Natural killer cell (primary cell): Measurements from ENCODE around the gene KRTAP5-2. TPM values are rescaled to one million over a fixed set of nuclear protein-coding genes. Genes with fewer than 3 reads are reported as not detected.

Experiments
- ATAC-seq, 3 donors: fragments of 150-1000 bp in 2 of 3; fragments of 200-7000 bp in 1 of 3; cut with Tn5 transposase; 1 replicate in 1 of 3; 2 replicates in 2 of 3; pipeline ENCODE4 v1.10.0; 2021; ENCODE audit warnings: mild to moderate bottlenecking in 2 of 3, moderate library complexity in 2 of 3
- DNase-seq, 2 donors: peaks; one replicate each; pipeline versions ENCODE4 v3.0.0 to v3.0.0-alpha.2; 2013 to 2021; ENCODE audit warnings: mixed read lengths in 1 of 2
- H3K27ac ChIP-seq: one replicate; pipeline ENCODE4 v1.5.1; 2013; ENCODE audit warnings: mild to moderate bottlenecking, low read length
- H3K27me3 ChIP-seq: one replicate; pipeline ENCODE4 v1.6.1; 2013; ENCODE audit warnings: low read length; ENCODE audit not compliant: control insufficient read depth, insufficient read depth
- H3K36me3 ChIP-seq: one replicate; pipeline ENCODE4 v1.6.1; 2013; ENCODE audit warnings: low read length; ENCODE audit not compliant: control insufficient read depth, insufficient read depth
- H3K4me1 ChIP-seq: one replicate; pipeline ENCODE4 v1.6.1; 2013; ENCODE audit warnings: low read length; ENCODE audit not compliant: control insufficient read depth, insufficient read depth
- H3K4me3 ChIP-seq: one replicate; pipeline ENCODE4 v1.5.1; 2013; ENCODE audit warnings: low read length
- H3K9me3 ChIP-seq: one replicate; pipeline ENCODE4 v1.6.1; 2013; ENCODE audit warnings: low read length; ENCODE audit not compliant: control insufficient read depth, insufficient read depth
- H3K27ac Mint-ChIP-seq, 2 donors: one replicate each; pipeline ENCODE4 v1.8.0; 2022; ENCODE audit warnings: mild to moderate bottlenecking in 2 of 2, mixed read lengths in 2 of 2, moderate library complexity in 1 of 2
- H3K27me3 Mint-ChIP-seq, 2 donors: one replicate each; pipeline ENCODE4 v1.8.0; 2022; ENCODE audit warnings: low read depth in 2 of 2, mixed read lengths in 2 of 2
- H3K36me3 Mint-ChIP-seq: one replicate; pipeline ENCODE4 v1.8.0; 2022; ENCODE audit warnings: mixed read lengths
- H3K4me1 Mint-ChIP-seq, 2 donors: one replicate each; pipeline ENCODE4 v1.8.0; 2022; ENCODE audit warnings: mixed read lengths in 2 of 2
- H3K4me3 Mint-ChIP-seq: one replicate; pipeline ENCODE4 v1.8.0; 2022; ENCODE audit warnings: mild to moderate bottlenecking, moderate library complexity, mixed read lengths
- H3K9me3 Mint-ChIP-seq, 2 donors: one replicate each; pipeline ENCODE4 v1.8.0; 2022; ENCODE audit warnings: mixed read lengths in 2 of 2
- CTCF ChIP-seq: fragments of 200-600 bp; IDR thresholded peaks from one replicate; pipeline ENCODE4 v1.8.0; 2022; ENCODE audit warnings: antibody characterized with exemption
- WGBS: methylation state at CpG from one replicate; pipeline ENCODE4 v1.1.7; 2013; ENCODE audit warnings: missing lambda C conversion rate; ENCODE audit not compliant: insufficient coverage; 5-methylcytosine and 5-hydroxymethylcytosine counted together
- intact Hi-C: fragments of 100-400 bp; cut with micrococcal nuclease; formaldehyde crosslinking; loops from one replicate; pipeline ENCODE4 v1.14.2; 2022
- total RNA-seq, 4 donors: library from RNA; stranded (reverse); fragments of 120-200 nt in 1 of 4; gene quantifications; one replicate each; pipeline versions ENCODE4 v1.2.3 to v1.2.4, GENCODE V29; 2013 to 2022

Gene KRTAP5-2
- total RNA-seq, 3 donors from 2014 or later (not counting 1 experiment from before 2014, with no cell fraction given) = not detected

GRCh38 chr11:1643146-1643690 lies 45.1 kb upstream of the KRTAP5-2 start:
- no peak for ATAC-seq
- no peak overlapping the region for H3K4me3 Mint-ChIP-seq

GRCh38 chr11:1642288-1643145 lies 44.4 kb upstream of the KRTAP5-2 start:
- H3K27me3 Mint-ChIP-seq = peaks cover 14 to 19% of the 10 kb centered on the region in 2 donors
- DNase-seq (no peak), ATAC-seq (no peak)
- H3K27ac ChIP-seq = no peak overlapping the region
- WGBS = 82% methylated on average over 29 of the region's 29 CpGs
- H3K36me3 ChIP-seq = no peaks in the 10 kb centered on the region
- no peak for TF ChIP-seq CTCF
- peaks cover 7% of the 10 kb centered on the region for H3K27me3 ChIP-seq
- no peaks in the 10 kb centered on the region for H3K9me3 ChIP-seq
- intact Hi-C loops = no loop called here
- no peak overlapping the region for H3K4me3 ChIP-seq
- H3K9me3 Mint-ChIP-seq = no peaks in the 10 kb centered on the region
- H3K4me1 ChIP-seq = no peaks in the 10 kb centered on the region
- no peaks in the 10 kb centered on the region for H3K4me1 Mint-ChIP-seq
- H3K4me3 Mint-ChIP-seq = no peak overlapping the region
- no peak overlapping the region for H3K27ac Mint-ChIP-seq
- H3K36me3 Mint-ChIP-seq = no peaks in the 10 kb centered on the region

More at GRCh38 chr11:1643146-1643690, 45.1 kb upstream of the KRTAP5-2 start:
- no peak for DNase-seq
- Mint-ChIP-seq H3K27ac (no peak overlapping the region), H3K9me3 (no peaks in the 10 kb centered on the region), H3K4me1 (no peaks in the 10 kb centered on the region), H3K36me3 (no peaks in the 10 kb centered on the region), H3K27me3 (peaks cover 14 to 19% of the 10 kb centered on the region in 2 donors)
- Histone ChIP-seq H3K27me3 (peaks cover 7% of the 10 kb centered on the region), H3K9me3 (no peaks in the 10 kb centered on the region), H3K36me3 (no peaks in the 10 kb centered on the region), H3K27ac (no peak overlapping the region), H3K4me3 (no peak overlapping the region), H3K4me1 (no peaks in the 10 kb centered on the region)
- 92% methylated on average over 18 of the region's 20 CpGs for WGBS
- no peak for TF ChIP-seq CTCF
- intact Hi-C loops = no loop called here

- Histone ChIP-seq H3K36me3 (no peaks in the 10 kb centered on the region), H3K27ac (no peak overlapping the region), H3K4me1 (no peaks in the 10 kb centered on the region), H3K9me3 (no peaks in the 10 kb centered on the region), H3K27me3 (peaks cover 7% of the 10 kb centered on the region), H3K4me3 (no peak overlapping the region)
- Mint-ChIP-seq H3K27me3 (peaks cover 11 to 24% of the 10 kb centered on the region in 2 donors), H3K27ac (no peak overlapping the region), H3K9me3 (no peaks in the 10 kb centered on the region), H3K36me3 (no peaks in the 10 kb centered on the region), H3K4me3 (no peak overlapping the region), H3K4me1 (no peaks in the 10 kb centered on the region)
- WGBS = 67% methylated on average over 15 of the region's 15 CpGs
- intact Hi-C loops = no loop called here
- DNase-seq = no peak
- no peak for TF ChIP-seq CTCF
- no peak for ATAC-seq
Observed at GRCh38 chr11:1641096-1641495, 43.0 kb upstream of the KRTAP5-2 start.
